SK-N-DZ (cell line): ENCODE results near the gene ZNF691. TPM values are rescaled to one million over a fixed set of nuclear protein-coding genes. Genes with fewer than 3 reads are reported as not detected.
"Not testable (repeated sequence)": the region's sequence is repeated elsewhere in the genome, so short reads cannot be mapped to it uniquely, and the experiment has no call there.

Experiments used
- DNase-seq: peaks from one replicate; pipeline ENCODE4 v3.0.0-alpha.2; 2015; ENCODE audit warnings: low spot score
- polyA plus RNA-seq, 2 experiments: library from polyadenylated mRNA; depleted of rRNA; stranded (reverse); fragments of >200 nt; gene quantifications; 2 replicates each; pipeline ENCODE4 v1.2.3, GENCODE V29; 2014

ZNF691 gene
- 16.5 and 18.0 TPM in 2 replicates for polyA plus RNA-seq (2014; cell fraction: cytosol; rRNA removed)
- polyA plus RNA-seq (2014; cell fraction: nucleus; rRNA removed) = 14.4 and 18.7 TPM in 2 replicates

- DNase-seq = peak; percentile 94
Observed at GRCh38 chr1:42846257-42847110, at the start of gene ZNF691. Gene ZNF691 (plus strand): TSS chr1:42846613. CDS start chr1:42849659, 3,046 bp downstream.

- no peak for DNase-seq
Observed at GRCh38 chr1:42797414-42797813, 49.0 kb upstream of the ZNF691 start.

GRCh38 chr1:42797979-42798378 lies 48.4 kb upstream of the ZNF691 start:
- no peak for DNase-seq

- no peak for DNase-seq
Observed at GRCh38 chr1:42801832-42802473, 44.5 kb upstream of the ZNF691 start.

GRCh38 chr1:42806171-42806570 lies 40.2 kb upstream of the ZNF691 start:
- no peak for DNase-seq

- DNase-seq = no peak
Observed at GRCh38 chr1:42806593-42806992, 39.8 kb upstream of the ZNF691 start.

GRCh38 chr1:42807056-42807668 lies 39.3 kb upstream of the ZNF691 start:
- no peak for DNase-seq

GRCh38 chr1:42814815-42815214 lies 31.6 kb upstream of the ZNF691 start:
- not testable (repeated sequence) for DNase-seq

- DNase-seq = peak; percentile 27
Observed at GRCh38 chr1:42815941-42816584, 30.4 kb upstream of the ZNF691 start.

GRCh38 chr1:42816585-42817439 lies 29.6 kb upstream of the ZNF691 start, which contains the start of the genes ERMAP and SVBP:
Gene ERMAP (plus strand): TSS chr1:42817122. CDS start chr1:42830449, 13,327 bp downstream.
Gene SVBP (minus strand): TSS chr1:42817397. CDS start chr1:42816544, 853 bp downstream.
- peak; percentile 84 for DNase-seq

- no peak for DNase-seq
Observed at GRCh38 chr1:42817440-42817767, 29.0 kb upstream of the ZNF691 start.

- no peak for DNase-seq
Observed at GRCh38 chr1:42817976-42818375, 28.4 kb upstream of the ZNF691 start.

- DNase-seq = no peak
Observed at GRCh38 chr1:42820813-42821212, 25.6 kb upstream of the ZNF691 start.

- DNase-seq = no peak
Observed at GRCh38 chr1:42821690-42822089, 24.7 kb upstream of the ZNF691 start.

- DNase-seq = no peak
Observed at GRCh38 chr1:42822800-42823392, 23.5 kb upstream of the ZNF691 start.

- DNase-seq = no peak
Observed at GRCh38 chr1:42824481-42825035, 21.9 kb upstream of the ZNF691 start.

- no peak for DNase-seq
Observed at GRCh38 chr1:42825036-42825851, 21.2 kb upstream of the ZNF691 start.

- no peak for DNase-seq
Observed at GRCh38 chr1:42830631-42831030, 15.8 kb upstream of the ZNF691 start.

GRCh38 chr1:42831273-42831672 lies 15.1 kb upstream of the ZNF691 start:
- DNase-seq = no peak
